Fibroblast of skin of scalp (primary cell): ENCODE data around the gene KCTD5.
"Not testable (repeated sequence)": the region's sequence is repeated elsewhere in the genome, so short reads cannot be mapped to it uniquely, and the experiment has no call there.

Experiments used
- DNase-seq: peaks from one replicate; pipeline ENCODE4 v3.0.0-alpha.2; 2013

Gene KCTD5

GRCh38 chr16:2710021-2710710, 27.8 kb downstream of the KCTD5 start:
- DNase-seq, result no peak

GRCh38 chr16:2710711-2711231, 28.4 kb downstream of the KCTD5 start:
- no peak for DNase-seq

- no peak for DNase-seq
These were observed 29.2 kb downstream of the KCTD5 start for GRCh38 chr16:2711370-2712062.

GRCh38 chr16:2712063-2712441, 29.7 kb downstream of the KCTD5 start:
- DNase-seq, result no peak

GRCh38 chr16:2712546-2712945, 30.2 kb downstream of the KCTD5 start:
- no peak for DNase-seq

GRCh38 chr16:2713523-2713922, 31.2 kb downstream of the KCTD5 start:
- DNase-seq, result no peak

GRCh38 chr16:2713985-2714774, 31.9 kb downstream of the KCTD5 start:
- DNase-seq, result no peak

- DNase-seq, result no peak
These were observed 32.7 kb downstream of the KCTD5 start for GRCh38 chr16:2715064-2715463.

- DNase-seq, result peak; percentile 51
These were observed 33.2 kb downstream of the KCTD5 start for GRCh38 chr16:2715519-2715918.

- no peak for DNase-seq
These were observed 33.9 kb downstream of the KCTD5 start for GRCh38 chr16:2715966-2716885.

- no peak for DNase-seq
These were observed 34.6 kb downstream of the KCTD5 start for GRCh38 chr16:2716948-2717347.

GRCh38 chr16:2717383-2718263, 35.3 kb downstream of the KCTD5 start:
- no peak for DNase-seq

GRCh38 chr16:2719328-2720063, 37.2 kb downstream of the KCTD5 start:
- DNase-seq, result no peak

GRCh38 chr16:2720064-2720457, 37.7 kb downstream of the KCTD5 start, which contains the start of gene PRSS27:
TSS of gene PRSS27 (minus strand) at chr16:2720224. CDS start at chr16:2720160, 64 bp downstream.
- no peak for DNase-seq

GRCh38 chr16:2720719-2721633, 38.7 kb downstream of the KCTD5 start:
- DNase-seq, result peak; percentile 90

GRCh38 chr16:2721634-2722173, 39.4 kb downstream of the KCTD5 start:
- DNase-seq, result not testable (repeated sequence)

- DNase-seq, result no peak
These were observed 41.9 kb downstream of the KCTD5 start for GRCh38 chr16:2724088-2724676.

GRCh38 chr16:2724816-2725348, 42.6 kb downstream of the KCTD5 start:
- no peak for DNase-seq
